Astrocyte of the cerebellum (primary cell): ENCODE data around the gene FAM200A.
A peak's percentile ranks its signal among the peaks of the same experiment; 100 is the strongest.
"Not testable (repeated sequence)": the region's sequence is repeated elsewhere in the genome, so short reads cannot be mapped to it uniquely, and the experiment has no call there.

Experiments
- DNase-seq: peaks from one replicate; pipeline ENCODE4 v3.0.0-alpha.2; 2011; ENCODE audit warnings: low read depth
- H3K4me3 ChIP-seq: 2 replicates; pipeline ENCODE4 v1.5.1; 2011; ENCODE audit warnings: mild to moderate bottlenecking, low read depth, low read length, moderate library complexity
- in situ Hi-C: cut with HindIII; loops from 2 replicates; pipeline ENCODE4 v1.10.0; 2017; ENCODE audit warnings: low sequenced_read_pairs
- TF ChIP-seq, protein P1 (sequence below): IDR thresholded peaks from 2 replicates; pipeline ENCODE4 v1.5.1; 2012; ENCODE audit warnings: low read length, low read depth, moderate library complexity, mild to moderate bottlenecking; ENCODE audit errors: missing control alignments

Gene FAM200A

DNA sequence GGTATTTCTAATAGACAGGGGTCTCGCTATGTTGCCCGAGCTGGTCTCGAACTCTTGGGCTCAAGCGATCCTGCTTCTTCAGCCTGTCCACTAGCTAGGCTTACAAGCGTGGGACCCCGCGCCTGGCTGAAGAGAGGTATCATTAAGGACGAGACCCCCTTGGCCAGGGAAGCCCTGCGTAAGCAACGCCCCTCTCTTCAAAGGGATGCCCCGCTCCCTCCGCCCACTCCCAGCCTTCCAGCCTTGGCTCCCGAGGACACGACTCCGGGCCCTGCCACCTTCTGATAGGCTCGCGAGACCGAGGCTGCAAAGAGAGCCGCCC, 47.7 kb downstream of the FAM200A start:
- TF ChIP-seq, protein P1, sequence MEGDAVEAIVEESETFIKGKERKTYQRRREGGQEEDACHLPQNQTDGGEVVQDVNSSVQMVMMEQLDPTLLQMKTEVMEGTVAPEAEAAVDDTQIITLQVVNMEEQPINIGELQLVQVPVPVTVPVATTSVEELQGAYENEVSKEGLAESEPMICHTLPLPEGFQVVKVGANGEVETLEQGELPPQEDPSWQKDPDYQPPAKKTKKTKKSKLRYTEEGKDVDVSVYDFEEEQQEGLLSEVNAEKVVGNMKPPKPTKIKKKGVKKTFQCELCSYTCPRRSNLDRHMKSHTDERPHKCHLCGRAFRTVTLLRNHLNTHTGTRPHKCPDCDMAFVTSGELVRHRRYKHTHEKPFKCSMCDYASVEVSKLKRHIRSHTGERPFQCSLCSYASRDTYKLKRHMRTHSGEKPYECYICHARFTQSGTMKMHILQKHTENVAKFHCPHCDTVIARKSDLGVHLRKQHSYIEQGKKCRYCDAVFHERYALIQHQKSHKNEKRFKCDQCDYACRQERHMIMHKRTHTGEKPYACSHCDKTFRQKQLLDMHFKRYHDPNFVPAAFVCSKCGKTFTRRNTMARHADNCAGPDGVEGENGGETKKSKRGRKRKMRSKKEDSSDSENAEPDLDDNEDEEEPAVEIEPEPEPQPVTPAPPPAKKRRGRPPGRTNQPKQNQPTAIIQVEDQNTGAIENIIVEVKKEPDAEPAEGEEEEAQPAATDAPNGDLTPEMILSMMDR: no peak
- peak overlapping the region; percentile 90 for H3K4me3 ChIP-seq
- DNase-seq: peak; percentile 93

GRCh38 chr7:99501236-99501635, 50.7 kb downstream of the FAM200A start:
- peak overlapping the region; percentile 72 for H3K4me3 ChIP-seq
- in situ Hi-C loops, DNase-seq: not testable (repeated sequence)

More for the DNA sequence above, 47.7 kb downstream of the FAM200A start:
- in situ Hi-C loops: no loop called here

GRCh38 chr7:99500637-99501009, 51.3 kb downstream of the FAM200A start:
- TF ChIP-seq, protein P1: no peak
- in situ Hi-C loops: no loop called here
- H3K4me3 ChIP-seq: peak overlapping the region; percentile 72
- DNase-seq: no peak

GRCh38 chr7:99499721-99500636, 51.9 kb downstream of the FAM200A start, which contains the start of gene ZNF394:
Gene ZNF394, minus strand, starts transcription at chr7:99500281. Its CDS starts 188 bp downstream, at chr7:99500093.
- in situ Hi-C loops: no loop called here
- TF ChIP-seq, protein P1: peak; percentile 18
- peak; percentile 81 for DNase-seq
- peak within 1 kb of the TSS; percentile 72 for H3K4me3 ChIP-seq

DNA sequence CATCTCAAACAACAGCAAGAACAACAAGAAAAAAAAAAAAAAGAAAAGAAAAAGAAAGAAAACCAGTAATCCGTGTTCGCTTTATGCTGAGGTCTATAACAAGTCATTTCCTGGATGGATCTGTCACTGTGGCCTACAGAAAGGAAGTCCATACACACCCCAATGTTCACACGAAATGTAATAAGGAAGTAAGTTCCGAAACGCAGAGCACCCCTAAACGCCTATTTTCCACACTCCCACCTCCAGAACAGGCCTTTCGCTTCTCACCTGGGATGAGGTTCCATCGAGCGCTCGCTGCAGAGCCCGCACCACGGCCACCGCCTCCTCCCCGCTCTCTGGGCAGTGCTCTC, 52.6 kb downstream of the FAM200A start:
- in situ Hi-C loops: no loop called here
- TF ChIP-seq, protein P1: no peak
- DNase-seq: no peak
- H3K4me3 ChIP-seq: peak overlapping the region; percentile 72

DNA sequence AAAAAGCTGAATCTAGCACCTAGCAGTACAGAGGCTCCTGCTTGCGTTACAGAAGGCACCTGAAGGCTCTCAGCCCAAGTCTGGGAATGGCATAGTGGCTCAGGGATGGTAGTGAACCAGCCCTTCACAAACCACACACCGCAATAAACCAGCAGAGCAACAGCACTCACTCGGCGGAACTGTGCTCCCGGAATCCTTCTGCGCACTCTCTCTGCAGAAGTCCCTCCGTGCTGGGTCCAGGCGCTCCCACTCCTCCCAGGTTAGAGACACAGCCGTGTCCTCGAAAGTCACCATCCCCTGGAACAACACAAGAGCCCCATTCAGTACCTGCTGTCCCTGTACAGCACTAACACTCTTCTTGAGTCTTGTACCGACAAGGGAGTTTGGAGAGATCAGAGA, 53.4 kb downstream of the FAM200A start:
- TF ChIP-seq, protein P1: no peak
- no peak for DNase-seq
- in situ Hi-C loops: no loop called here
- peak overlapping the region; percentile 72 for H3K4me3 ChIP-seq

DNA sequence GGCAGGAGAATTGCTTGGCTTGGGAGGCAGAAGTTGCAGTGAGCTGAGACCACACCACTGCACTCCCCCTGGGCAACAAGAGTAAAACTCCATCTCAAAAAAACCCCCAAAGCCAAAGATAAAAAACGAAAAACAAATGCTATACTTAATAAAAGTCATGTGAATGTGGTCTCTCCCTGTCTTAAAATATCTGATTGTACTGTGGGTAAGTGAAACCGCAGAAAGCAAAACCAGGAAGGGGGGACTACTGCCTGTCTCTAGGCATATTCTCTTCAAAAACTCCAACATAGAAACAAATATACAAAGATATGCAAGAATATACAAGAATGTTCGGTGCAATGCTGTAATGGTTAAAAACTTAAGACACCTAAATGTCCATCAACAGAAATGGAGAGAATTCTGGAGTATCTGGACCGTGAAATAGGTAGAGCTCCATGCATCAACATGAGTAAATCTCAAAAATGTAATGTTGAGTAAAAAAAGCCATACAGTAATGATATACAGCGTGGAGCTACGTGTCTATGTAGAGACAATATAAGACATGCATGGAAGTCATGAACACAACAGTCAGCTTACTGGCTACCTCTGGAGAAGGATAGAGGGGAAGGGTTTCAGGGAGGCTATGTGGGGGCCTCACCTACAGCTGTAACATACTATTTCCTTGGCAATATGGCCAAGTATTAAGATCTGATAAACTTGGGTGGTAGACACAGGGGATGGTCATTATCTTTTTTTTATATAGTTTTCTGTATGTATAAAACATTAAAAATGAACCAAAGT, 54.0 kb downstream of the FAM200A start:
- TF ChIP-seq, protein P1: no peak
- in situ Hi-C loops: no loop called here
- no peak for DNase-seq
- H3K4me3 ChIP-seq: peak overlapping the region; percentile 72
